Kidney tubule cell (primary cell): ENCODE measurements around the gene POTEC.
A peak's percentile ranks its signal among the peaks of the same experiment; 100 is the strongest.
"Not testable (repeated sequence)": the region's sequence is repeated elsewhere in the genome, so short reads cannot be mapped to it uniquely, and the experiment has no call there.

Experiments used
- DNase-seq: peaks from one replicate; pipeline ENCODE4 v3.0.0-alpha.2; 2018; ENCODE audit warnings: low spot score

POTEC gene

DNA sequence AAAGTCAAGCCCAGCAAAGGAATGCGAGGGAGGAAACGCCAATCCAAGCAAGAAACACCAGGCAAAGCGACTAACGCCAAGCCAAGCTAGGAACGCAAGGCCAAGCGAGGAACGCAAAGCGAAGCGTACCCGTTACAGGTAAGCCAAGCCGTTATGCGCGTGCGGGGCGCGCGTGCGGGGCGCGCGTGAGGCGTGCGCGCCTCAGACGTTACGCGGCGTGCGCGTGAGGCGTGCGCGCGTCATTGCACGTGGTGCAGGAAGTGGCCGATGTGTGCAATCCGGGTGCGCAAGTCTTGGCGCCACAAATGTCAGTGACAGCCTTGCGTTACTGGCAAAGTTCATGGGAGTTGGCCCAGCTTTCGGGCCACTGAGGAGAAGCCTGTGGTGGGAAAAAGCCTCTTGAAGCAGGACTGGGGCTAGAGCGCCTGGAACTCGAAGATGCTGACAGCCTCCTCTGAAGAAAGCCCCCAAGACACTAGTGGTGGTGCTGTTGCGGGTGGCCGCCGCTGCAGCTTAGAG lies at the start of gene POTEC:
TSS of gene POTEC (minus strand) at position 155 of the 519 bp plus-strand sequence. CDS start 454 bp downstream, outside the sequence.
- not testable (repeated sequence) for DNase-seq

DNA sequence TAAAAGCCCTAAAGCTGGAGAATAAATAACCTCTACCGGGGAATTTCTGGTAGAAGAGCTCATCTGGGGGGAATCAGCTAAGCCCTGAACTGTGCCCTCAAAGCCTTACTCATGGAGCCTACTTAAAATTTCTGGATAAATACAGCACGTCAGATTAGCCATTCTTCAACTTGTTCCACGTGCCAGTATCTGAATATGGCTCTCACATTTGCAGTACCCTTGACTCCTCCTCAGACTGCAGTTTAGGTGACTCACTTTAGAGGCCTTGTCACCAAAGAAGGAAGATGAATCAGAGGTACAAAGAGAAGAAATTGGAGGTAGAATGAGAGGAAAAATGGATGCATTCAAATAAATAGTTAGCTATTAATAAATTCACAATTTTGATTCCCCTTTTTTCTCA lies 34.6 kb upstream of the POTEC start:
- peak; percentile 61 for DNase-seq

DNA sequence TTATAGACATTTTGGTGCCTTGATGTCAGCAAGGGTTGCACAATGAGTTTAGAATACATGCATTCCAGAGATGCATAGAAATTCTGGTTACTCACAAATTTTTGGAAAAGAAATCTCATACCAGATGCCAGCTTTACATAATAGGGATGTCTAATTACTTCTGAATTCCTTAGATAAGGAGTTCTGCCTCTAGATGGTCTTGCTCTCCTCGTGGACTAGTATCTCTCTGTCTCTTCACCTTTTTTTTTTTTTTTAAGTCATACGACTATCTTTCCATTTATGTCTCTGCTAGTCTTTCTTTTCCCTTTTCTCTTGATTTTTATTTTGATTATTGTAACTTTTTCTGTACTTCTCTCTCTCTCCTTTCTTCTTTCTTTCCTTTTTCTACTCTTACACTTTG lies 16.1 kb upstream of the POTEC start:
- not testable (repeated sequence) for DNase-seq

DNA sequence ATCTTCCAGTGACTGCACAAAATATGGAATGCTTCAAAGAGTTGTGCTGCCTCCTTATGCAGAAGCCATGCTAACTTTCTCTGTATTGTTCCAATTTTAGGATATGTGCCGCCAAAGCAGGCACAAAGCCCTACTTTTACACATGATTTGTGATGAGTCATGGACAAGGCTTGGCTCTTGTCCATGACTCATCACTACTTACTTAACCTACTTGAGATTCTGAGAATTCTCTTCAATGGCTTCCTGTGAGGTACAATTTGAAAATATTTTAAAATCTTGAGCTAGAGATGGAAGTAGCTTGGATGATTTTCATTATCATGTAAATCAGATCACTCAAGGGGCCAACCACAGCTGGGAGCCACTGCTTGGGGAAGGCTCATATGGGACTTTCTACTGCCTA lies 11.7 kb downstream of the POTEC start:
- peak; percentile 49 for DNase-seq

DNA sequence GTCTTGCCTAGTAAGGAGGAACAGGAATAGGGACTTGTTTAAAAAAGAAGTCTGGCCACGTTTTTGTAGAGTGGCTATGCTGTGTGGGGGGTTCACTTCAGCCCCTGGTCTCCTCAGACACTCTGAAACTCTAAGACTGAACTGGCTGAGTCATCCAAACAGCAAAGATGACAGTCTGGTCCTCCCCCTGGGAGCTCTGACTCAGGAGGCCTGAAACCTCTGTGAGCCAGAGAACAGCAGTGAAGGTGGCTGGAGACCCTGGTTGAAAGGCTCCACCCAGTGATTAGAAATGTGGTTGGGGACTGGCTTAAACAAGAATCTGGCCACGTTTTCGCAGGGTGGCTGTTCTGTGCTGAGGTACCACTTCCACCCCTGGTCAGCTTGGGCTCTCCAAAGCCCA lies 32.7 kb downstream of the POTEC start:
- DNase-seq, result peak; percentile 33

DNA sequence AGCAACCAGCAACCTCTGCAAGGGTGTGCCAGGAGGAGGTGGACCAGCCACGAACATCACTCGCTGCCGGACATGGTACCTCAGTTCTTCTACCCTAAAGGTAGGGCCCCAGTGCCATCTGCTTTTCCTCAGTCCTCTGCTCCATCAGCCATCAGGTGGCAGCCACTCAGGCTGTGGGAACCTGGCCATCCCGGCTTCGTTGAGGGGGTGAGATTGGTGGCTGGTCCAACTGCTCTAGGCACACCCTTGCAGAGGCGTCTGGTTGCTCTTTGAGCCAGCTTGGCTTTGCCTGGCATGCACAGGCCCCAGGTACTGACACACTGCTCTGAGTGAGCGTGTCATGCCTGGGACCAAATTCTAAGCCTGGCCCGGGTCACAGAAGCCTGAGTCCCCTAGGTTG lies 39.7 kb downstream of the POTEC start:
- not testable (repeated sequence) for DNase-seq

- not testable (repeated sequence) for DNase-seq
Measured at GRCh38 chr18:14501894-14502293, 41.5 kb downstream of the POTEC start.

DNA sequence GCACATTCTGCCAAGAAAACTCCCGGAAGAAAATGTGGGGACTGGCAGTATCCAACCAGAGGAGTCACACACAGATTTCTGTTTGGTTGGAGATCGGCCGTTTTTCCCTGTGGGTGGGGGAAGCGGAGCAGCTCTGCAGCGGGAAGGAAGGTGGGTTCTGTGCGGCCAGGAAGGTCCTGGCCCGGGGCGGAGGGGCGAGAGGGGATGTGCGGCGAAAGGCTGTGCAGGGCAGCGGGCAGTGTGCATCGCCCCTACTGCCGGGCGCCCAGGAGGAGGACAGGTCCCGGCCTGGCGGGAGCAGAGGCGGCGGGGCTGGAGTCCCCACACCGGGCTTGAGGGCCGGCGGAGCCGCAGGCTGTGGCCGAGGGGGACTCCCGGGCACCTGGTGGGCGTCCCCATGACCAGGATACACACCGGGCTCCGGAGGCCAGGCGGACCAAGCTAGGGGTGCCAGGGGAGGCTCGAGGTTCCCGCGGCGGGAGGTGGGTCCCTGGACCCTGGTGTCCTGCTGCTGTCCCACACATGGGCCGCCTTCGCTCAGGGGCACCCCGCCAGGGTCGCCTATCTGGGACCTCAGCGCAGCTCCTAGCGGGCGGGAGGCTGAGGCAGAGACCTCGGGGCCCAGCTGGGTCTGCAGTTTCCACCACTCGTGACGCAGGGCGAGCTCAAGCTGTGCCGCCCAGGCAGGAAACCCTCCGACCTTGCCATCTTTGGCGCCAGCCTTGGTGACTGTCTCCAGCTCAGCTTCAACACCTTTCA lies 54.0 kb downstream of the POTEC start:
- DNase-seq, result not testable (repeated sequence)

DNA sequence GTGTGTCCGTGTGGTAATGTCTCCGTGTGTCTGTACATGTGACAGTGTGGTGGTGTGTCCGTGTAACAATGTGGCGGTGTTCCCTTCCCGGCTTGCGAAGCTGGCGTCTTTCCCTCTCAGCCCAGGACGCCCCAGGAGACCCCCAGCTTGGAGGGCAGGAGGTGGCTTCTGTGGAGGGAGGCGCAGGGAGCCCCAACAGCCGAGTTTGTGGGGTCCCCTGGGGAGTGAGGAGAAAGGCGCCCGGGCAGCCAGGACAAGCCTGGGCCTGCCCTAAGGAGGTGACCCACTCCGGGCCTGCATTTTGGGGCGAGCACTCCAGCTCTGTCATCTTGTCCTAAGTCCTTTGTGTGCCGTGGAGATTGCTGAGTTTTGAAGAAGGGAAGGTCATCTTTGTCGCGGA lies 54.6 kb downstream of the POTEC start:
- DNase-seq, result not testable (repeated sequence)

DNA sequence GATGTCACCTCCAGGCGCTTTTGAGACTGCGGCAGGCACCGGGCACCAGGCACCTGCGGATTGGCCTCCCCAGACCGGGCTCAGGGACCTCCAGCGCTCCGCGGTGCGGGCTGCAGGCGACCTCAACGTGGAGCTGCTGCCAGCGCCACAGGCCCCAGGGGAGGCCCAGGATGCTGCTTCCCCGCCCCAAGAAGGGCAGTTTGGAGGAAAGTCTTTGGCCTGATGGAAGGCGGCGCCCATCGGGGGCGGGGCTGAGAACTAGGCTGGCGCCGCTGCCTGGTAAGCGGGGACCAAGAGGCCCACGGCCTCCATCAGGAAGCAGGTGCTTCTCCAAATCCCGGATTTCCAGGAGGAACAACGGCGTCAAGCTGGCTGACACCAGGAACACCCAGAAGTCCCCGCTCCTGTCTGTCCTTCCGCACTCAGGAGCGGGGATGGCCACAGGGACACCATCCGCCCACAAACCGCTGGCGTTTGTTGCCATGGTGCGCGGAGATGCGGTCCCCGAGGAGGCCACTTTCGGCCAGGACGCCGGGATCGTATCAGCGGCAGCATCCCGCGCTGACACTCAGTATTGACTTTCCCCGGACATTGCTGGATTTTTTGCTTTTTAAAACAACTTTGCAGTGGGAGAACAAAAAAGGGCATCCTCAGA lies 56.3 kb downstream of the POTEC start:
- not testable (repeated sequence) for DNase-seq

- not testable (repeated sequence) for DNase-seq
Measured at GRCh38 chr18:14479076-14479475, 64.3 kb downstream of the POTEC start.

- DNase-seq, result not testable (repeated sequence)
Measured at GRCh38 chr18:14475520-14475919, 67.9 kb downstream of the POTEC start.

- DNase-seq, result not testable (repeated sequence)
Measured at GRCh38 chr18:14474752-14475151, 68.6 kb downstream of the POTEC start.

GRCh38 chr18:14474007-14474720 lies 69.2 kb downstream of the POTEC start:
- DNase-seq, result not testable (repeated sequence)

DNA sequence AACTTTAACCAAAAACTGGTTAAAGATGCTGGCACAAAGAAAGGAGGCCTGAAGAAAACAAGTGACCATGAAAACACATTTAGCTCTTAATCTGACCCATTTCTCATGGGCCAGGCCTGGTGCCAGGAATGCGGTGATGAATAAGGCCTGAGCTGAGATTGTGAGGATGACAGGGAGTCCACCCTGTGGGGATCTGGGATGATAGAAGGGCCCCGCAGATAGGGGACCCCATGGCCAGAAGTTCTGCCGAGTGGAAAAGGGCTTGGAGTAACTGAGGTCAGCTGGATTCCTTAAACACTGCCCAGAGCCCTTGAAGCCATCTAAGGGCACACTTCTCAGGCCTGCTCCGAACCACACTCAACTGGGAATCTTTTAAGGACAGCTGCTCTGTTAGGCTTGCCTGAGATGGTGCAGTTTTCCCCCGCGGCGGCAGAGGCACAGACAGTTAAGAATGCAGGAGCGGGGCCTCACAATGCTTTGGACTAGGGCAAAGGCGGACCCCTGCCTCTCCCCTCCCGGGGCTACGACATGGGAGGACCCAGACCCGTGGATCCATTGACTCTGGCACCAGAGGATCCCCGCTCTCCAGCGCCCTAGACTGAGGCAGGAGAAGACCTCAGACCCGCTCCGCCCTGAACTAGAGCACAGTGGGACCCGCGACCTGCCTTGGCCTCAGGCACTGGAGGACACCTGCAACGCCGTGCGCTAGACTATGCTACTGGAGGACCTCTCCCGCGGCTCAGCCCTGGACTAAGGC lies 70.0 kb downstream of the POTEC start:
- not testable (repeated sequence) for DNase-seq

GRCh38 chr18:14471286-14471685 lies 72.1 kb downstream of the POTEC start:
- not testable (repeated sequence) for DNase-seq

DNA sequence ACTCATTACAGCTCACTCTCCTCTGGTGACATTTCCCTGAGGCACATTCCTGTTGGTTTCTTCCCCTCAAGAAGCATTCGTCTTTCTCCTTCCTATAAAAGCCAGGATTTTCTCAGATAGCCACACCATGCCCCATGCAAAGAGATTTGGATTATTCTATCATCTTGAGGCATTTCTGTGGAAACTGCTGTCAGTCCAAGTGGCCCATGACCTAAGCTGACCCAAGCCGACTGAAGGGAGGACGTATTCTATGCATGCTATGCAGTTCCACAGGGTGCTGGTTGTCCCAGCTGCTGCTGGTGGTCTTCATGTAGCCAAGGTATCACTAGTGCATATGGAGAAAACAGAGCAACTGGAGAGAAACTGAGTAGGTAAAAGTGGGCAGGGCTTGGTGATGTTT lies 73.0 kb downstream of the POTEC start:
- DNase-seq, result peak; percentile 38

- DNase-seq, result peak; percentile 92
Measured at GRCh38 chr18:14470046-14470445, 73.4 kb downstream of the POTEC start.

DNA sequence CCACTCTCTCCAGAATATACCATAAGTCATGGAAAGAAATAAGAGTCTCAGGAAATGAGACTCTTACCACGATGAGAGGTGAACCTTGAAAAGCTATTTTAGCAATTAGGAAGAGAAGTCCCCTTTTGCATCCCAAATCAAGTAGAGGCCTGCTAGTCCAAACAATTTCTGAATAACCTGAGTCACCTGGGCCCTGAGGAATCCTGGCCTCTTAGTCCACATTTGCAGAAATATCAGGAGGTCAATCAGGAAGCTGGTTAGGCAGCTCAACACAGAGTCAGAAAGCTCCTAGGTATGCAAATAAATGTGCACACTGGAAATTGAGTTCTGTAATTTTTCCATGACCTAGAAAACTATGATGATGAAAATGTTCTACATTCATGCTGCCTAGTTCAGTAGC lies 77.4 kb downstream of the POTEC start:
- not testable (repeated sequence) for DNase-seq
